GM21723 (cell line): Measurements from ENCODE around the gene BRF1.
"Not testable (repeated sequence)": the region's sequence is repeated elsewhere in the genome, so short reads cannot be mapped to it uniquely, and the experiment has no call there.

Experiments used
- ATAC-seq: cut with Tn5 transposase; IDR thresholded peaks from one replicate; pipeline ENCODE4 v1.9.1; 2021; ENCODE audit warnings: mild to moderate bottlenecking, moderate library complexity; ENCODE audit not compliant: unreplicated experiment

The BRF1 gene

DNA sequence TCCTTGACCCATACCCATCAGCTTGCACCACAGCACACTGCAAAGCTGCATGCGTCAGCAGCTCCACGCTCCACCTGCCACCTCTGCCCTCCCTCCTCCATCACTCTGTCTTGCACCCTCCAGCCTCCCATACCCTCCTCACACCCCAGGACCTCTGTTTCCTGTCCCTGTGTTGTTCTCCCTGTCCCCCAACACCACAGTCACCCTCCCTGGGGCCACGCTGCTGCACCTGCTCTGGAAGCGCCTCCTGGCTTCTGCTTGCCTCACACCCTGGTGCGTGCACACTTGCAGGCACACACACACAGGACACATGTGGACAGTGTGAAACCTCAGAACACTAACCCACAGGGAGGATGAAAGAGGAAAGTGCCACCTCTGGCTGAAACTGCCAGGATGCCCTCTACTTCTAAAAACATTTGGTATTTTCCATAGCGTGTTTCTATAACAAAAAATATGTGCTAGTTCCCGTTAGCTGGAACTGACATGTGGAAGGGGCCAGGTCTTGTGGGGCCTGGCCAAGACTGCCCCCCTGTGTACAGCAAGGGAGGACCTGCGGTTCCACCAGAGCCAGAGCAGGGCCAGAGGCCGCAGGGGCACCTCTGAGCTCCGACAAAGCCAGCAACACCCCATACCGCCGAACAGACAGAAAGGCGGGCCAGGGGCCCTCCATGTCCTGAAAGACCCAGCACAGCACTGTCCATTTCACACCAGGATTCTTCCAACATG lies 10.0 kb downstream of the BRF1 start:
- ATAC-seq, result no peak

DNA sequence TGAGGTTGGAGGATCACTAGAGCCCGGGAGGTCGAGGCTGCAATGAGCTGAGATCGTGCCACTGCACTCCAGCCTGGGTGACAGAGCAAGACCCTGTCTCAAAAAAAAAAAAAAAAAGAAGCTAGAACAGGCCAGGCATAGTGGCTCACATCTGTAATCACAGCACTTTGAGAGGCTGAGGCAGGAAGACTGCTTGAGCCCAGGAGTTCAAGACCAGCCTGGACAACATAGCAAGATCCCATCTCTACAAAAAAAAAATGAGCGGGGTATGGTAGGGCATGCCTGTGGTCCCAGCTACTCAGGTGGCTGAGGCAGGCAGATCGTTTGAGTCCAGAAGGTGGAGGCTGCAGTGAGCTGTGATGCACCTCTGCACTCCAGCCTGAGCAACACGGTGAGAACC lies 11.9 kb downstream of the BRF1 start:
- not testable (repeated sequence) for ATAC-seq

DNA sequence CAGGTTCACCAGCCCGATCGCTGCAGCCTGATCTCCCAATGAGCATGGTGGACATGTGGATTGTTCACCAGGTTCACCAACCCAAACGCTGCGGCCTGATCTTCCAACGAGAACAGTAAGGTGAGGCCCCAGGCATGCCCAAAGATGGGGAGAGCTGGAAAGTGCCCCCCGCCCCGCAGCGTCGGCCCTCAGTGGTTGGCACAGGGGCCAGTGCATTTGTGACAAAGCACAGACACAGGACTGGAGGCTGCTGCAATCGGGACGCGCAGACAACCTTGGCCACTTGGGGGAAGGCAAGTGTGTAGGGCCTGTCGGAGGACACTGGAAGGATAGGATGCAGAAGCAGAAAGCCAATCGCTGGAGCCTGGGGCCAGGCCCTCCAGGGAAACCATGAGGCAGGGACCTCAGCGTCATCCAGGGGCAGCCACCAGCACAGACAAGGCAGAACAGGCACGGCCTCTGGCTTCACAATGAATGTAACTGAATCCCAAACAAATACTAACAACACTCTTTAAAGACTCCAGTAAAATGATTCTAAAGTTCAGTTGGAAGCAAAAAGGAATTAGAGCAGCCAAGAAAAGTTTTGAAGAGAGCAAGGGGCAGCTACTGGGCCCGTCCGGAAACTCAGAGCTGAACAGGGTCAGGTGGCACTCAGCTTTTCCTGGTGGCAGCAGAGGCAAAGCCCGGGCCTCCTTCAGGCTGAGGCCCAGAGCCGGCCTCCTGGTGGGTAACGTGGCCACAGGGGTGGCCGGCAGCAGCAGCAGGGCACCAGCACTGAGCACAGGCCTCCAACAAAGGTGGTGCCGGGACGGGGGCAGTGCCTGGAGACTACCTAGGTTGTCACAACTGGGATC lies 13.3 kb downstream of the BRF1 start:
- no peak for ATAC-seq

DNA sequence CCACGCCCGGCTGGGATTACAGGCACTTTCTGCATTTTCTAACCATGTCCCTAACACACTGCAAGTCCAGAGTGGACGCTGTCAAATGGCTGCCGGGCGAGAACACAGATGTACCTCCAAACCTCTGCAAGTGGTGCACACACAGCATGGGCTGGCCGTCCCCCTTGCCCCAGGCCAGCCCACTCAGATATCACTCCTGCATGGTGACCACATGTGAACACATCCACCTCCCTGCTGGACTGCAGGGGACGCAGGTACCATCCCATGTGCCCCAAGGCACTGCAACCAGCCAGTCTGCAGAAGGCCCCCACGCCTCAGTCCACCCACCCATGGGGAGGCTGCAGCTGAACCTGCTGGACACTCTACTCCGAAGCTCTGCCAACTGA lies 14.0 kb downstream of the BRF1 start:
- no peak for ATAC-seq

DNA sequence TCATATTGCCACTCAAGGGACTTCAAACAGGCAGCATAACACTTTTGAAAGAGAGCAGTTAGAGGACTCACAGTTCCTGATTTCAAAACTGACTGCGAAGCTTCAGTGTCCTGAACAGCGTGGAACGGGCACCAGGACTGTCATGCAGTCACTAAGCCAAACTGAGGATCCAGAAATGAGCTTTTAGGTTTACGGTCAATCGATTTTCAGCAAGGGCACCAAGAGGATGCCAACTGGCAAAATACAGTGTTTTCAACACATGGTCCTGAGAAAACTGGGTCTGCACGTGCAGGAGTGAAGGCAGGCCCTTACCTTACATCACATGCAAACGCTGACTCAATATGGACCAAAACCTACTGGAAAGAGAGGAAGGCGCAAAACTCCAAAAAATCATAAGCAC lies 15.6 kb downstream of the BRF1 start:
- ATAC-seq, result no peak

DNA sequence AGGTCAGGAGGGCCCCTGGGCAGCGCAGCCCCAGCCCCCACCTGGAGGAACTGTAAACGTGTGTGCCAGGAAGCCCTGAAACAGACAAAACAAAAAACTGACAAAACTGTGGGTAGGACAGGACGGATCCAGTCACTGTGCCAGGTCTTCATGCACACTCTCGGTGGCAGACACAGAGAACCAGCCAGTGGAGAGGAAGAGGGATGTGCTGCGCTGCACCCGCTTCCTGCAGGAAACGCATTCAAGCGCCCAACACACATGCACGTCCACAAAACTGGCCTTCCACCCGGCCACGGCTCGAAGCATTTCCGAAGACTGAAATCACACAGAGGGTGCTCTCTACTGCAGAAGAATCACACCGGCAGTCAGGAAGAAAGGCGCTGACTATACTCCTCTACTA lies 16.9 kb downstream of the BRF1 start:
- no peak for ATAC-seq

DNA sequence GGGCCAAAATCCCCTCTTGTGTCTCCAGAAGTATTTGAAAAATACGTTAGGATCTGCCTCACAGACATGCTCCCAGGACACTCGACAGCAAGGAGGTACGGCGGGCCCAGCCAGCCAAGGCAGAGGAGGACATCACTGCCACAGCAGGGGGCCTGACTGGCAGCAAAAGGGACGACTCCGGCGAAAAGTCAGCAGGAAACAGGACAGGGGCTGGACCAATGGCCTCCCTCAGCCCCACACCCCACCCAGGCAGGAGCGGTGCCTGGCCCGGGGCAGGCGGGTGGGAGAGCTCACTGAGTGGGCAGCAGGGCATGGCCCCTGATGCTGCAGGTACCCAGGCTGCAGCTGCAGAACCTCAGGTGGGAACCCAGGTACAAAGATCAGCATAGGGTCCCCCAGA lies 17.8 kb downstream of the BRF1 start:
- ATAC-seq, result no peak

DNA sequence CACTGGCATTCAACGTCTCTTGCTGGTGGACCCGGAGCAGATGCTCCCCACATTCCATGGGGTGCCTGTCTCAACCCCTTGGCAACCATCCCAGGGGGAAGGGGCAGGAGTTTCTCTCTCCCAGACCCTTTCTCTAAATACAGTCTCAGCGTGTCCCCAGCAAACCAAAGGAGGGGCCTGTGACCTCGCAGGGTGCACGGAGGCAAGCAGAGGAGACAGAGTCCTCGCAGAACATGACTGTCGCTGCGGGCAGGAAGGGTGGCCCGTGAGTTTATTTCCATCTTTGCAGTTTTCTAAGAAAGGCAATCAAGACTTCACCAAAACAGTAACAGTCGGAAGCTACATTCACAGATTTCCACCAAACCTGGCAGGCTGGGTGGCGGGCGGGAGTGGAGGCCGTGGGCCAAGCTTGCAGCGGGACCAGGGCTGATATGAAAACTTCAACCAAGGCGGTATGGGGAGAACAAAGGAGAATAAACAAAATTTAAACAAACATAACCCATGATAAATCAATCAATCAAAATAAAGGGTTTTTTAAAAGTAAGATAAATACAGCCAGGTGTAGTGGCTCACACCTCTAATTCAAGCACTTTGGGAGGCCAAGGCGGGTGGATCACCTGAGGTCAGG lies 18.6 kb downstream of the BRF1 start:
- ATAC-seq, result no peak

DNA sequence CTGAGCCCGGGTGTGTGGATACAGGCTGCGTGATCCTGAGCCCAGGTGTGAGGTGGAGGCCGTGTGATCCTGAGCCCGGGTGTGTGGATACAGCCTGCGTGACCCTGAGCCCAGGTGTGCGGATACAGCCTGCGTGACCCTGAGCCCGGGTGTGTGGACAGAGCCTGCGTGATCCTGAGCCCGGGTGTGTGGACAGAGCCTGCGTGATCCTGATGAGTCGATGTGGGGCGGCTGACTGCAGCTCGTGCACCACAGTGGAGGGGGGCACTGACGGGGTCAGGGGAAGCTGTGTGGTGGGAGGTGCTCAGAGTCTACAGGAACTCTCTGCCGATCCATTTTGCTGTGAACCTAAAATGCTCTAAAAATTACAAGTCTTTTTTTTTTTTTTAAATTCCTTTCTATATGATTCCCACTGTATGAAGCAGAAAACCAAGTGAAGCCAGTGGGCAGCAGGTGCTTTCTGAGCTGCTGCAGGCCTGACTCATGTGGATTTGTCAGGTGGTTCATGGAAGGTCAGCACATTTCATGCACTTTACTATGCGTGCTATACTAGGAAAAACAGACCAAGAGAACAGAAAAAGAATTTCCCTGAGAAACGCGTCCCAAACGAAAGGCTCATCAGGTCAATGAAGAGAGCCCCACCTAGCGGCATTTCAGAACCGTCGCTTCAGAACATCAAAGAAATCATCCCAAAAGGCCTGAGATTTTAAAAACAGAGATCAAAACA lies 19.3 kb downstream of the BRF1 start:
- no peak for ATAC-seq

DNA sequence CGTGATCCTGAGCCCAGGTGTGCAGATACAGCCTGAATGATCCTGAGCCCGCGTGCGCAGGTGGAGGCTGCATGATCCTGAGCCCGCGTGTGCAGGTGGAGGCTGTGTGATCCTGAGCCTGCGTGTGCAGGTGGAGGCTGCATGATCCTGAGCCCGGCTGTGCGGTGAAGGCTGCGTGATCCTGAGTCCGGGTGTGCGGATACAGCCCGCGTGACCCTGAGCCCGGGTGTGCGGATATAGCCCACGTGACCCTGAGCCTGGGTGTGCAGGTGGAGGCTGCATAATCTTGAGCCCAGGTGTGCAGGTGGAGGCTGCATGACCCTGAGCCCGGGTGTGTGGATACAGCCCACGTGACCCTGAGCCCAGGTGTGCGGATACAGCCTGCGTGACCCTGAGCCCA lies 20.3 kb downstream of the BRF1 start:
- ATAC-seq, result no peak

DNA sequence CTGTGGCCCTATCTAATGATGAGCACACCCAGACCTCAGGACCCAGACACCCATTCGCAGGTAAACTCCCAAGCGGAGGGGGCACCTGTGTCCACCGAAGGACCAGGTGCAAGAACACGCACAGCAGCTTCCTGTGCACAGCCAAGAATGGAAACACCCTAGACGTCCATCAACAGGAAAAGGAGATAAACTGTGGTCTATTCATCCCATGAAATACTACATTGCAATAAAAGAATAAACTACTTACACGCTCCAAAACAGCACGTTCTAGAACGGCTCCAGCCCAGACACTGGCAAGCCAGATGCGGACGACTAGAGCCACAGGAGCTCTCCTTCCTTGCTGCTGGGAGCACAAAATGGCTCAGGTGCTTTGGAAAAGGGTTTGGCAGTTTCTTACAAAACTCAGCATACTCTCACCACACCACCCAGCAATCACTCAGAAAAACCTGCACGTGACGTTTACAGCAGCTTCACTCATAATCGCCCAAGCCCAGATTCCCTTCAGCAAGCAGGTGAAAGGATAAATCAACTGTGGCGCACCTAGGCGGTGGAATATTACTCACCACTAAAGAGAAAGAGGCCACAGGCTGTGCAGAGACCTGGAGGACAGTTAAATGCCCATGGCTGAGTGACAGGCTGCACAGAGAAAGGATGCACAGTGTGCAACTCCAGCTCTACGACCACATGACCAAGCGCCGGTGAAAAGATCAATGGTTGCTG lies 21.0 kb downstream of the BRF1 start:
- ATAC-seq, result no peak

DNA sequence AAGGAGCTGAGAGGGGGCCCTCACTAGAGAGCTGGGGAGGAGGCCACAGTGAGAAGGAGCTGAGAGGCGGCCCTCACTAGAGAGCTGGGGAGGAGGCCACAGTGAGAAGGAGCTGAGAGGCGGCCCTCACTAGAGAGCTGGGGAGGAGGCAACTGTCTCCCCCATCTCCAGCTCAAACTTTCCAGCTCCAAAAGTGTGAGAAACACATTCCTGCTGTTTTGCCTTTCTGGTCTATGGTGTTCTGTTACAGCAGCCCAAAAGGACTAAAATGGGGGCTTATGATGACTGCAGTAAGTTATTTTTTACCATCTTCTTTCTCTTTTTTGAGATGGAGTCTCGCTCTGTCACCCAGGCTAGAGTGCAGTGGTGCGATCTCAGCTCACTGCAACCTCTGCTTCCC lies 23.4 kb downstream of the BRF1 start:
- ATAC-seq, result not testable (repeated sequence)

DNA sequence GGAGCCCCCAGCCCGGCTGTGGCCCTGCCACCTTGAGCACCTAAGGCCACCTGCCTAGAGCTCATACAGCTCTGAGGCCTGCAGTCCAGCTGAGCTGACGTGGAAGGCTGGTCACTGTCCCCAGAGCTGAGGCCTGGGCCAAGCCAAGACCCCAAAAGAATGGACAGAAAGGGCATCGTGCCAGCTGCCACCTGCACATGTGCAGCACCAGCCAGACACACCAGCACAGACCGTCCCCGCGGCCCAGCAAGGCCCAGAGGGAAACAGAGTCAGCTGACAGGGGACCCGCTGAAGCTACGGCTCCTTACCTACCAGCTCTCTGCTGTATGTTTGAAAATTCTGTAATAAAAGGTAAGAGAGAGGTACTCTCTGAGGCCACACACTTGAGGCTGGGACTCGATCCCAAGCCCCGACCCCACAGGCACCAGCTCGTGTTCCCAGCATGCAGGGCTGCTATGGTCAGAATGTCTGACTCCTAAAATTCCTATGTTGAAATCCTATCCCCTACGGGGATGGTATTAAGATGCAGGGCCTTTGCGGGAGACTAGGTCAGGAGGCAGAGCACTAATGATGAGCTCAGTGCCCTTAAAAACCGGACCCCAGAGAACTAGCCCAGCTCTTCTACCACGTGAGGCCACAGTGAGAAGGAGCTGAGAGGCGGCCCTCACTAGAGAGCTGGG lies 25.4 kb downstream of the BRF1 start:
- no peak for ATAC-seq

DNA sequence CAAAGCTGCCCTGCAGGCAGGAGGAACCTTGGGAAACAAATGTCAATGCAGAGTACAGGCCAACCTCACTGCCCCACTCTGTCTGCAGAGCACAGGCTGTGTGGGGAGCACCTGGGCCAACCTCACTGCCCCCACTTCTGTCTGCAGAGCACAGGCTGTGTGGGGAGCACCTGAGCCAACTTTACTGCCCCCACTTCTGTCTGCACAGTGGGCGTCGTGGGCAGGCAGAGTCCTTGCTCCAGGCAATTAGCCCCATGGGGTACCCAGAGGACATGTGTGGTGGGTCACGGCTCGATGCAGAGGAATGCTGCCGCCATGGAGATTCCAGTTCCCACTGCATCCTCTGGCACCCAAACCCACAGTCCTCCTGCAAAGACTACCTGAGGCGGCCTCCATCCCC lies 26.2 kb downstream of the BRF1 start:
- no peak for ATAC-seq

DNA sequence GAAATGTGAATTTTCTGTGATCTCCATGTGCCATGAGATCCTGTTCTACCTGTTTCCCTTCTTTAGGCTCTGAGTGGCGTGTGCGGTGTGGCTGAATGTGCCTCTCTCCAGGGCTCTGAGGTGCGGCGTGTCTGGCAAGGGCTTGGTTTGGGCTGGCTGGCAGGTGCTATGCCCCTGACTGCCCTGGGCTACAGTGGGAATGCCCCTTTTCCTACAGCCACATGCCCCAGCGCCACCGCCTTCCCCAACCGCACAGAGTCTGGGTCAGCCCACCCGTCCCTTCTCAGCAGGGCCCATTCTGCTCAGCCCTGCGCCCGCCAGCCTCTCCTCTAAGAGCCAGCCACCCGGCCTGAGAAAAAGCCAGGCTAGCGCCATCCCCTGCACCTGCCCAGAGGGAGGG lies 27.7 kb downstream of the BRF1 start:
- ATAC-seq, result no peak

DNA sequence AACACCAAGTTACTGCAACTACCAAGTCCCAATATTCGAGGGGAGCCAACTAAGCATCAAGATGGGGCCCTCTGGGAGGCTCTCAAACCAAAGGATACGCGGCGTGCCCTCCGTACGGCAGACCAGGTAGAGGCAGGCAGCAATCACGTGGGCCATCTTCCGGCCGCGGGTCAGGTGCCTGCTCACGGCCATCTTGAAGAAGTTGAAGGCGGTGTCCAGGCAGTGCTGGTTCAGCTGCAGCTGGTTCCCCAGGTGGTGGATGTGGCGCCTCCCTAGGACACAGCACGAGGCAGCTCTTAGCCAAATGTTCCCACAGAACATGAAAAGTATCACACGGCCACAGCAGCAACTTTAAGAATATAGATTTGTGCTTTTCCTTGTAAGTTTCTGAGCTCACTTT lies 28.2 kb downstream of the BRF1 start:
- no peak for ATAC-seq

DNA sequence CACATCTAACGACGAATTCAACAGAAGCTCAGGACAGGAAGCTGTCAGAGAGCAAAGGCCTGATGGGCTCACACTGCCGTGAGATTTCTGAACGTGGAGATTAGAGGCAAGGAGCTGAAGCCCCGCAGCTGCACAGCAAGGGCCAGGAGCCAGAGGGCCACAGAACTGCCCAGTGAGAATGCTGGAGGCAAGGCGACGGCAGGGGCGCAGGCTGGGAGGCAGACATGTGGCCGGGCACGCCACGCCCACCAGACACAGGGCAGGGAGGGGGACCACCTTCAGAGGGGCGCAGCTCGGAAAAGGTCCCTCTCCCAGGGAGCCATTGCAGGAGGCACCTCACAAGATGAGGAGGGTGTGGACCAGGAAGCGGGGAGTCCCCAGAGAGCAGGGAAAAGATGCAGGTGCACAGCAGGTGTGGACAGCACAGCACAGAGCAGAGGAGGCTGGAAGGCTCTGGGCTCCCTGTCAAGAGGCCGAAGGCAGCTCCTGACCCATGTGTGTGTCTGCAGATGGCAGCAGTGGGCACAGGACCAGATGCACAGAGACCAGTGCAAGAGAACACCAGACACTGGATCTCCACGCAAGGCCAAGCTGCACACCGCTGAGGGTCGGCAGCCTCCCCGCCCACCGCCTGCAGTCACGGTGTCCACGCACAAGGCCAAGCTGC lies 29.4 kb downstream of the BRF1 start:
- no peak for ATAC-seq

DNA sequence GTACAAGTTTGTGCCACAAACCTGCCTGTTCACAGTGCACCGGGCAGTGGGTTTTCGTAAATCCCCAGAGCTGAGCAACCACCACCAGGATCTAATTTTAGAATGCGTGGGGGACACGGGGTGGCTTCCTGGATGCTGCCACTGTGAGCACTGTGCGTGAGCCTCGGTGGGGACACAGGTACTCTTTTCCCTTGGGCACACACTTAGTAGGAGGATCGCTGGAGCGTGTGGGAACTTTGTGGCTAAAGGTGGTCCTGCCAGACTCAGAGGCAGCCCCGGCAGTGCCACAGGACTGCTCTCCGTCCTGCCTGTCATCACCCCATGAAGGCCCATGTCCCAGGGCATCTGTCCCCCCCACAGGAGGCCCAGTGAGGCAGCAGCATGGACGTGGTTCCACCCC lies 31.4 kb downstream of the BRF1 start:
- no peak for ATAC-seq

DNA sequence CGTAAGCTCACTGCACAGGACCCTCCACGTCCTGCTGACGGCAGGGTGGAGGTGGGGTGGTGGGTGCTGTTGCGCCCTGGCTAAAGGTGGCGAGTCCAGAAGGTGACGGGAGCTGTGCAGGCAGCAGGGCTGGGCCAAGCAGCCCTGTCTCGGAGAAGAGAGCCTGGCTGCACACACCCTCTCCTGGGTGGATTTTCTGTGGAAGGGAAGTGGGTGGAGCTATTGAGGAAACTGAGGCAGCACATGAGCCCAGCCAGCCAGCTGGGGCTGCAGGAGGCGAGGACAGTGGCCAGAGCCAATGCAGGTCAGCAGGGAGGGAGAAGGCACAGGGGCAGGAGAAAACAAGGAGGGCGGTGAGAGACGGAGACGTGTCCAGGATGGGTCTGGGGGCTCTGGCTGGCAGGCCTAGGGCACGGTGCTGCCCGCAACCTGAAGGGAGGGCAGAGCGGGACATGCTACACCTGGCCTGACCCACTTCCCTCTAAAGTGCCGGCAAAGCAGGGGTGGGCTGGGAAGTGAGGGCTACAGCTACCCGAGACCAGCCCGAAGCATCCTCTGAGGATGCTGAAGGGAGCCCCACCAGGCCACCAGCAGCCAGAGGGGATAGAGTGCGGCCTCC lies 32.0 kb downstream of the BRF1 start:
- ATAC-seq, result no peak
